HG02884 (cell line): ENCODE measurements around the gene RPS4Y1.
"Not testable (repeated sequence)": the region's sequence is repeated elsewhere in the genome, so short reads cannot be mapped to it uniquely, and the experiment has no call there.

Experiments used
- ATAC-seq: cut with Tn5 transposase; IDR thresholded peaks from one replicate; pipeline ENCODE4 v1.9.1; 2021; ENCODE audit warnings: mild to moderate bottlenecking, moderate library complexity; ENCODE audit not compliant: unreplicated experiment

The RPS4Y1 gene

DNA sequence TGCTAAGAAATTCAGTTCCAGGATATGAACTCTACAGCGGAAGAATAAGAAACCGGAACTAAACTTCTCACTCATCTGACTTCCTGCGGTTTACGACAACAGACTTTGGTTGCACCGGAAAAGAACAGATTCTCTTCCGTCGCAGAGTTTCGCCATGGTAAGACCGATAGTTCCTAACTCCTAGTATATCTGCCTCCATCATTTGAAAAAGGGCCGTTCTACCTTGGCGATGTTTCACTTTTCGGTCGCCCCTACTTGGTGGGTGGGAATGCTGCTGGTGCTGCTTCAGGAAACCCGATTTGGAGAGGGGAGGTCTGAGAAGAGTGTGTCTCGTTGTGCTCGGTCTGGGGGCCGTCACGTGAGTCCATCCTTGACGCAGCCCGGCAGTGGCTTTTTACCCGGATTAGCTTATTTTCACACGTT lies at the start of gene RPS4Y1:
TSS of gene RPS4Y1 (plus strand) at position 132 of the 423 bp plus-strand sequence. CDS start at position 155, 23 bp downstream.
- peak; percentile 98 for ATAC-seq

DNA sequence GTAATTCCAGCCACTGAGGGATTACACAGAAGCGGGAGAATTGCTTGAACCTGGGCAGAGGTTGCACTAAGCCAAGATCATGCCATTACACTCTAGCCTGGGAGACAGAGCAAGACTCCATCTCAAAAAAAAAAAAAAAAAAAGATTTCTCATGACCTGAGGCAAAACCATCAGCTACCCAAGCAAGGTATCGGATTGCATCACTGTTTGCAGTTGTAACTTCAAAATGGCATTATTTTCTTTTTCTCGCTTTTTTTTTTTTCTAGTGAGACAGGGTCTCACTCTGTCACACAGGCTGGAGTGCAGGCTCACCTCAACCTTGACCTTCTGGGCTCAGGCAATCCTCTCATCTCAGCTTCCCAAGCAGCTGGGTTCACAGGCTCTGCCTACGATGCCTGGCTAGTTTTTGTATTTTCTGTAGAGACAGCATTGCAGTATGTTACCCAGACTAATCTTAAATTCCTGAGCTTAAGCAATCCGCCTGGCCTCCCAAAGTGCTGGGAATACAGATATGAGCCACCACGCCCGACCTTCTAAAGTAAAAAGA lies 44.4 kb upstream of the RPS4Y1 start:
- no peak for ATAC-seq

DNA sequence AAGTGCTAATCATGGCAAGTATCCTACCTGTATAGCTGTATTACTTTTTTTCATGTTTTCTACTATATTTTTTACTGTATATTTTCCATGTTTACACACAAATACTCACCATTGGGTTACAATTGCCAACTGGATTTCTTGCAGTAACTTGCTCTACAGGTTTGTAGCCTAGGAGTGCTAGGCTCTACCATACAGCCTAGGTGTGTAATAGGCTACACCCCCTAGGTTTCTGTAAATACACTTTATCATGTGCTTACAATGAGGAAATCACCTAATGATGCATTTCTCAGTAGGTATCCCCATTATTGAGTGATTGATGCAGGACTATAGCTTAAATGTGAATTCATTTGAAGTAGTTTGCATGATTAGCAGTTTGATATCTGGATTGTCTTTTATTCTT lies 43.4 kb upstream of the RPS4Y1 start:
- ATAC-seq, result no peak

DNA sequence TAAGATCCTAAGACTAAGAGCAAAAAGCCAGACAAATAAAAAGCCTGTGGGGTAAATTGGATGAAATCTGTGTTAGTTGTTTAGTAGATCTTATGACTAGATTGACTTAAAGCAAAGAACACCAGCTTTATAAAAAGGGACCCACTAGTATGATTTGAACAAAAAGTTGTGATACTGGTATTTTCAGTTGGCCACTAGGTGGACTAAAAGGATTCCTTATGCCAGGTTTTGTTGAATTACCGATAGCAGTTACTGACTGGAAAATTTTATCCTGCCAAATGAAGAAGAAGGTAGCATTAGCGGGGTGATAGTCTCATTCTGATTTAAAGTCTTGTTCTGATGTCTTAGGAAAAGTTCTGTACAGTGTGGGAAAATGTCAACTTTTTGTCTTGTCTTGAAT lies 41.2 kb upstream of the RPS4Y1 start:
- ATAC-seq, result no peak

DNA sequence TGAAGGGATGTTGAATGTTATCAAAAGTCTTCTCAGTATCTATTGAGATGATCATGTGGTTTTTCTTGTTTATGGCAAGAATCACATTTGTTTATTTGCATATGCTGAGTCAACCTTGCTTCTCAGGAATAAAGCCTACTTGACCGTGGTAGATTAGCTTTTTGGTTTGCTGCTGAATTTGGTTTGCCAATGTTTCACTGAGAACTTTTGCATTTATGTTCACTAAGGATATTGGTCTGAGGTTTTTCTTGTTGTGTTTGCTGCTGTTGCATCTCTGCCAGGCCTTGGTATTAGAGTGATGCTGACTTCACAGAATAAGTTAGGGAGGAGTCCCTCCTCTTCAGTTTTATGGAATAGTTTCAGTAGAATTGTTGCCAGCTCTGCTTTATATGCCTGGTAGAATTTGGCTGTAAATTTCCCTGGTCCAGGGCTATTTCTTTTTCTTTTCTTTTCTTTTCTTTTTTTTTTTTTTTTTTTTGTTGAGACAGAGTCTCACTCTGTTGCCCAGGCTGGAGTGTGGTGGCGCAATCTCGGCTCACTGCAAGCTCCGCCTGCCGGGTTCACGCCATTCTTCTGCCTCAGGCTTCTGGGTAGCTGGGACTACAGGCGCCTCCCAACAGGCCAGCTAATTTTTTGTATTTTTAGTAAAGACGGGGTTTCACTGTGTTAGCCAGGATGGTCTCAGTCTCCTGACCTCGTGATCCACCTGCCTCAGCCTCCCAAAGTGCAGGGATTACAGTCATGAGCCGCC lies 24.1 kb upstream of the RPS4Y1 start:
- not testable (repeated sequence) for ATAC-seq

DNA sequence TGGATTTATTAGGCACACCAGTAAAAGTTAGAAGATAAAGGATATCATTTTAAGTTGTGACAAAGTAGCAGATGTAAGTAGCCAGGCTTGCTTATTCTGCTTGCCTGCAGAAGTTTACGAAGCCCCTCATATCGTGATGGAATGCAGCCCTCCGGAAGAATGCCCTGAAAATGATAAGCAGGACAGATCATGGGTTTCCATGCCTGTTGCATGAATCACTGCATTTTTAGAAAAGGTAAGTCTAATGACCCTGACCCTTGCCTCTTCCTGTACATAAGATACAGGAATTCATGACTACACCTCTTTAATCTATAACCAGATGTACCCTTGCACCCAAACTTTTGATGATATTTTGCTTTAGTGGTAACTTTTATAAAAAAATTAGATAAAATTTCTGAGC lies 16.9 kb upstream of the RPS4Y1 start:
- ATAC-seq, result no peak

DNA sequence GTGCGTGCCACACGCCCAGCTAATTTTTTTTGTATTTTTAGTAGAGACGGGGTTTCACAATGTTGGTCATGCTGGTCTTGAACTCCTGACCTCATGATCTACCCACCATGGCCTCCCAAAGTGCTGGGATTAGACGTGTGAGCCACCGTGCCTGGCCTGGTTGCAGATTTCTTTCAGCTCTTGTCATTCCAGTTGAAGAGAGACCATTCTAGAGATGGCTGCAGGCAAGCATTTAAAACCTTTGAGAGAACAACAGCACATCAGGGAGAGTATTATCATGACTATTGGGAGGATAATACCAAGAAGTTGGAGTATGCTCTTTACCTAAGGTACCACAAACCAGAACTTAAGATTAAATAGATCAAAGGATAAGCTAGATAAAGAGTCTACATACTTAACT lies 12.9 kb upstream of the RPS4Y1 start:
- ATAC-seq, result no peak

DNA sequence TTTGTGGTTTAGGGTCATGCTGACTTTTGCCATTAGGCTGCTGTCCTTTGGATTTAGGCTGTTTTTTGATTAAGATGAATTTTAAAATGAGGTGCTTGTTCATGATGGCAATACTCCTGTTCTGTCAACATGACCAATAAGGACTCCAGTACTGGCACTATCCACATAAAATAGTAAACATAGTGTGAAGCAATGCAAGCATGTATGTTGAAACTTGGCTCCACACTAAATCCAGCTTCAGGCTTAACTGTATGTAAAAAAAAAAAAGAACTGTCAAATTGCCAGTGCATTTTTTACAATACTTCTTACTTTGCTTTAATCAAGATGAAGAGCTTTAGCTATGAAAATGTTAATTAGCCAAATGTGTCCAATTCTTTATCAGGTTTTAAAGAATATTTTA lies 6.2 kb upstream of the RPS4Y1 start:
- ATAC-seq, result no peak

DNA sequence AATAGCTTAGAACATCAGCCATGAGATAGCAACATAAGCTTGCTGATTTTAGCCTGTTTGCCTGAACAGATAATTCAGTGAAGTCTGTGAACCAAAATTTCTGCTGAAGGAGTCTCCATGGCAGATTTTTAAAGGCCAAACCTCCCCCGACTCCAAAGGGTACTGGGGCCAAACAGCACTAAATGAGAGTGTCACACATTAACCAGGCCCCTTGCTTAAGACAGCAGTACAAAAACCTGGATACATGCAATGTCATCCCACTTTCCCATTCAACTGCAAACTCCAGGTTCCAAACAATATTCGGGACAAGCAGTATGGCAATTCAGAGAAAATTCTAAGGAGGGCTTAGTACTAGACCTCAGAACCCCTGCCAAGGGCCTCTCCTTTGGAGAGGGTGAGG lies 4.3 kb upstream of the RPS4Y1 start:
- ATAC-seq, result no peak

DNA sequence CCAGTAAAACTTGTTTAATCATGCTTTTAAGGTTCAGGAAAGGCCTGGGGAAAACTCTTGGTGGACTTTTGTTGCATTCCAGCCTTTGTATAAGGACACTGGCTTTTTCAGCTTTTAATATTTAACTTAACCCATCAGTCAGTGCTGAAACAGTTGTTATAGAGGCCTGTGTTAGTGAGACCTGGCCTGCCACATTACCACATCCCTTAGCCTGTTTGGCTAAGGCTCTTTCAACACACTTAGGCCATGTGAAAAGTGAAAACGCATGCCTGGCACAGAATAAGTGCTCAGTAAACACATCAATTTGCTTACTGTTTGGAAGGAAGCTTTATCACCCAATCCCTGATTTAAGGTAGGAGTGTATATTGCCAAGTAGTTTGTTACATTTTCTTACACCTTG lies 3.5 kb upstream of the RPS4Y1 start:
- no peak for ATAC-seq

DNA sequence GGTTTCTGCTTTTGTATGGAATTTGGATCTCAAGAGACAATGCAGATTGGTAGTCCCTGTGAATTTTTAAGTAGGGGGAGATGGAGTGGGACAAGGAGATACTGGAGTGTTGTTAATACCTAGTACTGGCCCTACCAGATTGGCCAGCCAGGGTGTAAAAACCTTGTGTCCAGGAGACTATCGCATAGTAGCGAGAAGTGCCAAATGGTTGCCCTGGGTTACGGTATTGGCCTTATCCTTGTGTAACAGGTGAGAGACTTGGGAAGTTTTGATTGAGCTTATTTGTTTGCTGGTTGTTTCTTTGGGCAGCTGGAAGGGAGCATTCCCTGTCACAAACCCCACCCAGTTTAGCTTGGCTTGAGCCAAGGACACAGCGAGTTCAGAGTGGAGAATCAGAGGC lies 5.4 kb downstream of the RPS4Y1 start:
- no peak for ATAC-seq

DNA sequence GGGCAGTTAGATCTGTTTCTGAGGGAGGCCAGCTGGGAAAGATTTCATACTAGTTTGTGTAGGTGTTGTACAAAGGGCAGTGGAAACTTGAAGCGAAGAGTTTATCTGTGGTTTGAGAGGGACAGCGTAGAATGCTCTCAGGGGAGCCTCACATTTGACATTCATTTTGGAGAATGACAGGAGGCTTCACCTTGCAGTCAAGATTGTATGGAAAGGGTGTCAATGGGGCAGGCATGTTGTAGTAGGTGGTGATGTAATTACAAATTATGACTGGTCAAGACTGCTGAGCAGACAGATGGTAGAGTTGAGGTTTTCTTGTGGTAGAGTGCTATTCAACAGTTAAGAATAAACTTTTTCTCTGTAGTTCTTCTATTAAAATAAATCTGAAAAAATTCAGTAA lies 7.0 kb downstream of the RPS4Y1 start:
- no peak for ATAC-seq

DNA sequence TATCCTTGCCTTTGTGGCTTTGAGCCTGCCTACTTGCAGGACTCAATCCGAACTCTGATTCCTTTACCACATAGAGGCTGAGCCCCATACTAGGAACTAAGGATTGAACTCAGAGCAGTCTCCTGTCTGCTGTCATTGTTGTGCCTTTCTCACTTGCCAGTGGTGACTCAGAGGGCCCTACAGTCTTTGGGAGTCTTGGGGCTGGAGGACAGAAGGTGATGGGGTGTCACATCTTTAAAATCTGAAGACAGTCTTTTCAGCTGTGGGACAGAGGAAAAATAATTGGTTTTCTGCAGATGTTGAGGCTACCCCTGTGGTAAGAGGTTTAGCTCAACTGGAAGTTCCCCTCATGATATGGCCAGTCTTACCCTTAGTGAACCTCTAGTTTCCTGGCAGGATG lies 8.0 kb downstream of the RPS4Y1 start:
- no peak for ATAC-seq

DNA sequence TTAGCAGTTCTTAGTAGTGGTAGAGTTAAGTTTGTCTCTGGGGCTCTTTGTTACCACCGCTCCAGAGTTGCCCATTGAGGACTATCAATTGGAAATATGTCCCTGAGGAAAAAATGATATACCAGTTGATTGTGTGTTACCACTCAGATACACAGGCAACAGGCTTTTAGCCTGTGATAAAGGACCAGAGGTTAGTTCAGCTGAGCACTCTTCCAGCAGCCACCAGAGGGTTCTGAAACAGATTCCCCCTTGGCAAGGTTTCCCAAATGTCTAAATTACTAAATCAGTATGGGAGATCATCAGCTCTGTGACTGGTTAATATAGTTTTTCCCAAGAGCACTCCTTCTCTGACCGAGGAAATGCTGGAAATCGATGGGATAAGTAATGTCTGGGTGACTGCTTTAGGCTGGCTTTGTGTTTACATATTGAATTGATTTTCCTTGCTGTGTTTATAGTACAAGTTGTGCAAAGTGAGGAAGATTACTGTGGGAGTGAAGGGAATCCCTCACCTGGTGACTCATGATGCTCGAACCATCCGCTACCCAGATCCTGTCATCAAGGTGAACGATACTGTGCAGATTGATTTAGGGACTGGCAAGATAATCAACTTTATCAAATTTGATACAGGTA lies 12.9 kb downstream of the RPS4Y1 start:
- no peak for ATAC-seq

DNA sequence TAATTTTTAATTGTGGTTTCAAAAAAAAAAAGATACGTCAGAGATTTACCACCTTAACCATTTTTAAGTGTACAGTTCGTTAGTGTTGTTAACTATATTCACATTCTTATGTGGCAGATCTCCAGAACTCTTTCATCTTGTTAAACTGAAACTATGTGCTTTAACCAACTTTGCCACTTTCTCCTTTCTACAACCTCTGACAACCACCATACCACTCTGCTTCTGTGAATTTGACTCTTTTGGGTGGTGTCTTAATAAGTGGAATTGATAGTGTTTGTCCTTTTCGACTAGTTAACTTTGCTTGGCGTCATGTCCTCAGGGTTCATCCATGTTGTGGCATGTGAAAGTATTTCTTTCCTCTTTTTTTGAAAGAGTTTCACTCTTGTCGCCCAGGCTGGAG lies 15.7 kb downstream of the RPS4Y1 start:
- no peak for ATAC-seq

DNA sequence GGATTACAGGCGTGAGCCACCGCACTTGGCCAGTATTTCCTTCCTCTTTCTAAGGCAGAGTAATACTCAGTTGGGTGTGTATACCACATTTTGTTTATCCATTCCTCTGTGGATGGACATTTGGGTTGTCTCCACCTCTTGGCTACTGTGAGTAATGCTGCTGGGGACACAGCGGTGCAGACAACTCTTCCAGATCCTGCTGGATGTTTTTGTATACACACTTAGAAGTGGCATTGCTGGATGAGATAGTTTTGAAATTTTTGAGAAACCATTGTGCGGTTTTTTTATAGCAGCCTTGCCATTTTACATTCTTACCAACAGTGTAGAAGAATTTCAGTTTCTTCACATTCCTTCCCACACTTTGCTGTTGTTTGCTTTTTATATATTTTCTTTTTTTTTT lies 16.3 kb downstream of the RPS4Y1 start:
- no peak for ATAC-seq

DNA sequence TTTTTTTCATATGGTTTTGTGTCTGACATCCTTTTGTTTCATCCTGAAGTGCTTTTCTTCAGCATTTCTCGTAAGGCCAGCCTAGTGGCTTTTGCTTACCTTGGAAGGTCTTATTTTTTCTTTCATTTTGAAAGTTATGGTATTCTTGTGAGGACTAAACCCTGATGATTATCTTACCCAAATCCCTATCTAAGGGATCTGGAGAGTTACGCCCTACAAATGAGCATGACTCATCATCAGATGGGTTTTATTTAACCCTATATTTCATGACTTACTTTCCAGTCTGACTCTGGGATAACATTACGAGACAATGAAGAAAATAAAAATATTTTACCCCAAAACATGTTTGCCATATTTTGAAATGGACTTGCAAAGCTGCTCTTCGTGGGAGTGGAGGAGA lies 18.4 kb downstream of the RPS4Y1 start:
- no peak for ATAC-seq

DNA sequence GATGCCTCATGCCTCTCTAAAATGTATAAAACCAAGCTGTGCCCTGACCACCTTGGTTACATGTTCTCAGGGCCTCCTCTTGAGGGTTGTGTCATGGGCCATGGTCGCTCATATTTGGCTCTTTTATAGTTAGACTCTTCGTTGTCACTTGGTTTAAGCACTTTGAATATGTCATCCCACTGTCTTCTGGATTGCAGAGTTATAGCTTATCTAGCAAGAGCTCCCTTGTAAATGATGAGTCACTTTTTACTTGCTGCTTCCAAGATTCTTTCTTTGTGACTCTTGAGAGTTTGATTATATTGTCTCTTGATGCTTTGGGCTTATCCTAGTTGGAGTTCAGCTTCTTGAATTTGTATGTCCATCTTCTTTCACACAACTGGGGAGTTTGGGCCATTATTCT lies 19.1 kb downstream of the RPS4Y1 start:
- ATAC-seq, result no peak

DNA sequence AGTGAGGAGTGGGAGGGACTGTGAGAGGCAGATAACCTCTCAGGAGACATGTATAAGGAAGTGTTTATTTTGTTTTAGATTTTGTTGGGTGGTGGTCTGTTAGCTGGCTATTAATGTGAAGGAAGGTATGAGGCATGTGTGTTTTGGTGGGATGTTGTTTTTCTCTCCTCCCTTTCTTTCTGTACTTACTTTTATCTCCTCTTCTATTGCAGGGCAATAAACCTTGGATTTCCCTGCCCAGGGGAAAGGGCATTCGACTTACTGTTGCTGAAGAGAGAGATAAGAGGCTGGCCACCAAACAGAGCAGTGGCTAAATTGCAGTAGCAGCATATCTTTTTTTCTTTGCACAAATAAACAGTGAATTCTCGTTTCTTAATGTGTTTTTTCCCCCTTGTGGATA lies 25.2 kb downstream of the RPS4Y1 start:
- no peak for ATAC-seq

DNA sequence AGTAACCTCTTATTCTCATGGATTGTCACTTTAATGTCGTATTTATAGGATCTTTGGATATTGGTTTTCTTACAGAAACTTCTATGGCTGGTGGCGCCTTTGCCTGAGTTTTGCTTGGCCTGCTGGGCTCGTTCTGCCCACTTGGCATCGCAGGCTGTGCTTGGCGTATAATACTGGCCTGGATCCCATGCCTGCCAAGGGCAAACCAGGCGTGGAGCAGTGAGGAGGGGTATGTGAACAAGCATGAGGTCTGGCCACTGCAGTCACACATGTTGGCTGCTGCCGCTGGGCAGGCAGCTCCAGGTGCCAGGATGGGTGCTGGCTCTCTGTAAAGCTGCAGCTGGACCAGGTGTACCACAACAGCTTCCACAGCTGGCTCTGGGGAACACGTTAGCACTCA lies 26.1 kb downstream of the RPS4Y1 start:
- ATAC-seq, result no peak

DNA sequence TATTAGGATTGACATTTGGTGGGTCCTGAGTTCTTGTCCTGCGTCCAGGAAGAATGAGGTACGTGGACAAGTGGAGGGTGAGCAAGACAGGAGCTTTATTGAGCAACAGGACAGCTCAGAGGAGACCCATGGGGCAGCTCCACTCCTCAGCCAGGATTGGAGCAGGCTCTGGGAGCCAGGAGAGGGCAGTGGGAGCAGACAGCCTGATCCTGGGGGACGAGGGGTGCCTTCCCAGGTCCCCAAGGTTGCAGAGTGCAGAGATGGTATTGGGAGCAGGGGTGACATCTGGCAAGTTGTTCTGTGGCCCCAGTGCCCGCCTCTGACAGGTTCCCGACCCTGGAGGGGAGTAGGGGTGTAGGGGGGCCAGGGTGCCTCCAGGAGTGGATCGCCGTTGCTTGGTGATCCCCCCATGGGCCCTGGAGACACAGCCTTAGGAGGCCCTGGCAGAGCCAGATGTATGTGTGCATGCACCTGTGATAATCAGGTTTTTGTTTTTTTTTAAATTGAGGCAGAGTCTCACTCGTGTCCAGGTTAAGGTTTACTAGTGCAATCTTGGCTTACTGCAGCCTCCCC lies 26.7 kb downstream of the RPS4Y1 start:
- no peak for ATAC-seq

DNA sequence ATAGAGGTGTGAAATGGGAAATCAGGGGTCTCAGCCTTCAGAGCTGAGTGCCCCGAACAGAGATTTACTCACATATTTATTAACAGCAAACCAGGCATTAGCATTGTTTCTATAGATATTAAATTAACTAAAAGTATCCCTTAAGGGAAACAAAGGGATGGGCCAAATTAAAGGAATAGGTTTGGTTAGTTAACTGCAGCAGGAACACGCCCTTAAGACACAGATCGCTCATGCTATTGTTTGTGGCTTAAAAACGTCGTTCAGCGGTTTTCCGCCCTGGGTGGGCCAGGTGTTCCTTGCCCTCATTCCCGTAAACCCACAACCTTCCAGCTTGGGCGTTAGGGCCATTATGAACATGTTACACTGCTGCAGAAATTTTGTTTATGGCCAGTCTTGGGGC lies 30.8 kb downstream of the RPS4Y1 start:
- ATAC-seq, result not testable (repeated sequence)
